ENCODE measurements around the gene NEGR1.

Gene NEGR1

GRCh38 chr1:72064196-72065075, 217.9 kb downstream of the NEGR1 start:
- no peaks in the 10 kb centered on the region for H3K36me3 ChIP-seq (replicated peaks)
- no peak overlapping the region for H3K4me3 ChIP-seq
- H3K4me1 ChIP-seq = peaks cover 29% of the 10 kb centered on the region
- in situ Hi-C loops (cut with MboI; ENCODE audit: low sequenced_read_pairs) = no loop called here
- peak; percentile 10 to 52 for DNase-seq (ENCODE audit: low spot score in 2 of 2)
- H3K9me3 ChIP-seq = no peaks in the 10 kb centered on the region
- H3K27me3 ChIP-seq (ENCODE audit: low read depth) = no peaks in the 10 kb centered on the region

DNA sequence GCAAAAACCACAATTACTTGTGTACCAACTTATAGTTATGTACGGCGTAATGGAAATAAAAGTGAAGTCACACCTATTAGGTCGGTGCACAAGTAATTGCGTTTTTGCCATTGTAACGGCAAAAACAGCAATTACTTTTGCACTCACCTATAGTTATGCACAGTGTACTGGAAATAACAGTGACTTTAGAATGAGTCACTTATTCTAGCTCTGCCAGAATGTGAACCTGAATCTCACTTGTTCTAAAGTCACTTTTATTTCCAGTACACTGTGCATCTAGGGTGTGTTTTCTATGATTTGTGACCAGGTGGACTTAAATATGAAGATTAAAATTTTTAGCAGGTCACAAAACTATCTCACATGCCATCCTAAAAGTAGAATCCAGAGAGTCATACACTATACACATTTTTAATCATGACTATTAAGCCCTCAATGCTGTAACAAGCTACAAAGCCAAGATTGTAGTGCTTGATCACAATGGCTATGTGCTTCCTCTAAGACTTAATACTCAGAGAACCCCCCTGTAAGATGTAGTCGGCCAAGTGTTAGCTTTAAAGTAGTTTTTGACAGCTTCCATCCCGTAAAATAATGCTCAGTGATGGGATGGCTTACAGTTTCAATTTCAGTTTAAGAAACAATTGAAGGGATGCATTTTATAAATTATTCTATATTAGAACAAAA, 218.8 kb downstream of the NEGR1 start:
- no peak for DNase-seq (ENCODE audit: low spot score in 2 of 2)
- H3K4me3 ChIP-seq = no peak overlapping the region
- H3K9me3 ChIP-seq = no peaks in the 10 kb centered on the region
- no peaks in the 10 kb centered on the region for H3K36me3 ChIP-seq (replicated peaks)
- no peaks in the 10 kb centered on the region for H3K27me3 ChIP-seq (ENCODE audit: low read depth)
- in situ Hi-C loops (cut with MboI; ENCODE audit: low sequenced_read_pairs) = no loop called here
- H3K4me1 ChIP-seq = peaks cover 31% of the 10 kb centered on the region

DNA sequence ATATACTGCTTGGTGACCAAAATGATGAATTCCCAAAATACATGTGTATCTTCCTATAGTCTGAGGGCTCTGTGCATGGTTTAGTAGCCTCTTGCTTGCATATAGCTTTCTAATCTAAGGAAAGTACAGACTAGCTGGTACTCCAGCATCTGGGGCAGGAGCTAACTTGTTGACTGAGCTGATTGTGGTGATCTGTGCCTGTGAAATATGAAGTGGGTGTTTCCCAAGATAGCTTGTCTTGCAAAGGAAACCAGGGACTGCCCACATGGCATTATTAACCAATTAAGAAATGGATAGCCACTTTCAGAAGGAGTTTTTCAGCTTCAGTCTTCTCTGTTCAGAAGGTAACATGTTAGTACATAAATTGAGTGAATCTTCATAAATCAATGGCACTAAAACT, 219.8 kb downstream of the NEGR1 start:
- H3K4me3 ChIP-seq = no peak overlapping the region
- peaks cover 31% of the 10 kb centered on the region for H3K4me1 ChIP-seq
- H3K27me3 ChIP-seq (ENCODE audit: low read depth) = no peaks in the 10 kb centered on the region
- H3K36me3 ChIP-seq (replicated peaks) = no peaks in the 10 kb centered on the region
- in situ Hi-C loops (cut with MboI; ENCODE audit: low sequenced_read_pairs) = no loop called here
- DNase-seq (ENCODE audit: low spot score in 2 of 2) = no peak
- H3K9me3 ChIP-seq = no peaks in the 10 kb centered on the region

- peak in 1 of 2 experiments; percentile 73 for DNase-seq (ENCODE audit: low spot score in 2 of 2)
- Histone ChIP-seq H3K9me3 (no peaks in the 10 kb centered on the region), H3K27me3 (ENCODE audit: low read depth) (no peaks in the 10 kb centered on the region), H3K36me3 (replicated peaks) (no peaks in the 10 kb centered on the region), H3K4me3 (no peak overlapping the region), H3K4me1 (peaks cover 31% of the 10 kb centered on the region)
- in situ Hi-C loops (cut with MboI; ENCODE audit: low sequenced_read_pairs) = no loop called here
Measured at GRCh38 chr1:72060466-72061245, 221.7 kb downstream of the NEGR1 start.

- Histone ChIP-seq H3K9me3 (no peaks in the 10 kb centered on the region), H3K36me3 (replicated peaks) (no peaks in the 10 kb centered on the region), H3K4me1 (peaks cover 19% of the 10 kb centered on the region), H3K27me3 (ENCODE audit: low read depth) (no peaks in the 10 kb centered on the region), H3K4me3 (no peak overlapping the region)
- in situ Hi-C loops (cut with MboI; ENCODE audit: low sequenced_read_pairs) = no loop called here
- DNase-seq (ENCODE audit: low spot score in 2 of 2) = no peak
Measured at GRCh38 chr1:72056516-72056915, 225.8 kb downstream of the NEGR1 start.

DNA sequence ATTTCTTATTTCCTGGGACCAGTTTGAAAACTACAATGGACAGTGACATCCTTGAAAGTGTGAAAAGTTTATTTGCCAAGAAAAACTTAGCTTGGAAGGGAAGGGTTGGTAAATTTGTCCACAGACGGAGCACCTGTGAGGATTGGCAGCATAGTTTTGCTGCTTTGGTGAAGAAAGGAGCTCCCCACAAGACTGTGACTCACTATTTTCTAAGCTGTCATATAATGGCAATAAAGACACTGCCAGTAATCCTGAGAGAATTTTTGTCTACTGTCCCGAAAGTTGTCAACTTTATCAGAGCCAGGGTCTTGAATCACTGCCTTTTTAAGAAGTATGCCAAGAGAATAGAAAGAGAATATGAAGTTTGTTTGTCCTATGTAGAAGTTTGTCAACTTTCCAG, 230.8 kb downstream of the NEGR1 start:
- no peak for DNase-seq (ENCODE audit: low spot score in 2 of 2)
- in situ Hi-C loops (cut with MboI; ENCODE audit: low sequenced_read_pairs) = no loop called here
- H3K27me3 ChIP-seq (ENCODE audit: low read depth) = no peaks in the 10 kb centered on the region

GRCh38 chr1:72050551-72050950, 231.8 kb downstream of the NEGR1 start:
- Histone ChIP-seq H3K4me1 (no peaks in the 10 kb centered on the region; the same call in 1 of the 2 replicates), H3K9me3 (no peaks in the 10 kb centered on the region), H3K27me3 (ENCODE audit: low read depth) (no peaks in the 10 kb centered on the region), H3K4me3 (no peak overlapping the region), H3K36me3 (replicated peaks) (no peaks in the 10 kb centered on the region)
- no peak for DNase-seq (ENCODE audit: low spot score in 2 of 2)
- in situ Hi-C loops (cut with MboI; ENCODE audit: low sequenced_read_pairs) = no loop called here

More for the DNA sequence above, 230.8 kb downstream of the NEGR1 start:
- no peaks in the 10 kb centered on the region for H3K9me3 ChIP-seq
- H3K4me3 ChIP-seq = no peak overlapping the region
- H3K36me3 ChIP-seq (replicated peaks) = no peaks in the 10 kb centered on the region
- no peaks in the 10 kb centered on the region; the same call in 1 of the 2 replicates for H3K4me1 ChIP-seq

DNA sequence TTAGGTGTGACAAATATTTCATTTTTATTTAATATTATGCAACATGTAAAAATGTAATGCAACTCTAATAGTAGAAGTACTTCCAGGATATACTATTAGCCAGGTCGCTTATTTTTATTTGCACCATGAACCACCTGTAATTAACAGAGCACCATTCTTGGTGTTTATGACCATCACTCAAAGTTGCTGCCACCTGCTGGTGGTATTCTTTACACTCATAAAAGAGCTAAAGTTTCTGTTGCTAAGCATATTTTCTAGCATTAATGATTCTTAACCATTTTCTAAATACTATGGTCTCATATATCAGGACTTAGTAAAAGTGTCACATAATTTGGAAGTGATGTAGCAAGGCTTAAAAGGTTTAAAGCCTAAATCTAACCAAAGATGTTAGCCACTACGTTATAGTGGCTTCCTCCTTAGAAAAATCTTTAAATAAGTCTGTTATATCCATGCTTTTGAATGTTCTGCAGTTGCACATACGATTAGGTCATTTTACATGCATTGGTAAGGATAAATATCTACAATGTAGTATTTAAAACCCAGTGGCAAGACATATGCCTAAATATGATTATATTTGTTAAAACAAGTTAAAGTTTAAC, 244.5 kb downstream of the NEGR1 start:
- in situ Hi-C loops (cut with MboI; ENCODE audit: low sequenced_read_pairs) = no loop called here
- H3K4me3 ChIP-seq = no peak overlapping the region
- H3K4me1 ChIP-seq = peaks cover 16% of the 10 kb centered on the region
- H3K9me3 ChIP-seq = no peaks in the 10 kb centered on the region
- H3K36me3 ChIP-seq (replicated peaks) = no peaks in the 10 kb centered on the region
- no peaks in the 10 kb centered on the region for H3K27me3 ChIP-seq (ENCODE audit: low read depth)
- DNase-seq (ENCODE audit: low spot score in 2 of 2) = peak; percentile 47 to 72

GRCh38 chr1:72034827-72035226, 247.5 kb downstream of the NEGR1 start:
- Histone ChIP-seq H3K36me3 (replicated peaks) (no peaks in the 10 kb centered on the region), H3K9me3 (no peaks in the 10 kb centered on the region), H3K4me1 (peaks cover 16% of the 10 kb centered on the region), H3K27me3 (ENCODE audit: low read depth) (no peaks in the 10 kb centered on the region), H3K4me3 (no peak overlapping the region)
- in situ Hi-C loops (cut with MboI; ENCODE audit: low sequenced_read_pairs) = no loop called here
- peak in 1 of 2 experiments; percentile 65 for DNase-seq (ENCODE audit: low spot score in 2 of 2)

DNA sequence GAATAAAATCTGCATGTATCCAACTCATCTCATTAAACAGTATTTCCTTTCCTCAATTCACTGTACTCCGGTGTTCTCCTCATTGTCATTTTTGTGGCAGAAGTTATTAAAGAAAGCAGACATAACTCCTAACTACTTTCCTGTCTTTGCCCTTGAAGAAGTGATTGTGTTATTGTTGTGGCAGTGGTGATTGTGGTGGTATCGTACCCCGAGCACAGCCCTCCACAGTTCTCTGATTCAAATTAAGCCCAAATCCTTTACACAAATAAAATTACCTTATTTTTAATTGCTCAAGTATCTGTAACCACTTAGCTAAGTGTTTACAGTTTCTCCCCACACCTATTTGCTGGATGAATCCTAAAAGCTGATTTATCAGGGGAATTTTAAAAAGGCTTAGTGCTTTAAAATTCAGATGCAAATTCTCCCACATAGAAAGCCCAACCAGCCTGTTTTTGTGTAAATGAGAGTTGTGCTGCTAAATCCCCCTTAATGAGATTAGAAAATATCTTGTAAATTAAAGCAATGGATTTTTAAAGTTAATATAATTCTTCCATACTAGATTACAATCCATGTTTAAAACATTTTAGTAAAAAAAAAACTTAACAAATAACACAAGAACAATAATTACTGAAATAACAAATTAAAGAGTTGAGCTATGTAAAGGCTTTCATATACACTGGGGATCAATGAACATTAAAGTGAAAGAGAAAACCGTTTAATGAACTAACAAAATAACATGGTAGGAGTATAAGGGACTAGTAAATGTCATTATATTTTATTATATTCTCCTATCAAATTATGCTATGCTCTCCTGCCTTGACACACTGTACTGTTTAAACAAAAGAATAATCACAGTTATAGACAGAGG, 259.0 kb downstream of the NEGR1 start:
- in situ Hi-C loops (cut with MboI; ENCODE audit: low sequenced_read_pairs) = no loop called here
- Histone ChIP-seq H3K9me3 (no peaks in the 10 kb centered on the region), H3K4me3 (no peak overlapping the region), H3K36me3 (replicated peaks) (no peaks in the 10 kb centered on the region), H3K4me1 (peaks cover 38% of the 10 kb centered on the region), H3K27me3 (ENCODE audit: low read depth) (no peaks in the 10 kb centered on the region)
- DNase-seq (ENCODE audit: low spot score in 2 of 2) = peak; percentile 59 to 99

DNA sequence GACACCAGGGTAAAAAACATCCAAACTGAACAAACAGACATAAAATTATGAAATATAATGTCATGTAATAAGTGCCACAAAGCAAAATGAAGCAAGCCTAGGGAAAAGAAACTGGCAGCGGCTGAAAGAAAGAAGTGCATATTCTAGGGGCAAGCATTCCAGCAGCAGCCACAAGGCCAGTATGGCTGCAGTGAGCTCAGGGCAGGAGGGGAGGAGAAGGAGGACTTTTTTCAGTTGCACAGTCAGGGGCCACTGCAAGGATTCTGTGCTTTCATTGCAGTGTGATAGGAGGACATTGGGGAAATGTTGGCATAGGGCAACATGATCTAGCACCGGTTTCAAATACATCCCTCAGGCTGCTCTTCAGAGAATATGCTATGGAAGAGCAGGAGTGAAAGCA, 263.8 kb downstream of the NEGR1 start:
- H3K36me3 ChIP-seq (replicated peaks) = no peaks in the 10 kb centered on the region
- no peaks in the 10 kb centered on the region for H3K9me3 ChIP-seq
- in situ Hi-C loops (cut with MboI; ENCODE audit: low sequenced_read_pairs) = no loop called here
- H3K4me1 ChIP-seq = peaks cover 31% of the 10 kb centered on the region
- H3K27me3 ChIP-seq (ENCODE audit: low read depth) = no peaks in the 10 kb centered on the region
- DNase-seq (ENCODE audit: low spot score in 2 of 2) = peak; percentile 43 to 55
- H3K4me3 ChIP-seq = no peak overlapping the region

- no peak for DNase-seq (ENCODE audit: low spot score in 2 of 2)
- no peaks in the 10 kb centered on the region for H3K9me3 ChIP-seq
- H3K4me1 ChIP-seq = peaks cover 36% of the 10 kb centered on the region
- no peak overlapping the region for H3K4me3 ChIP-seq
- no peaks in the 10 kb centered on the region for H3K36me3 ChIP-seq (replicated peaks)
- in situ Hi-C loops (cut with MboI; ENCODE audit: low sequenced_read_pairs) = no loop called here
- no peaks in the 10 kb centered on the region for H3K27me3 ChIP-seq (ENCODE audit: low read depth)
Measured at GRCh38 chr1:72015006-72015405, 267.3 kb downstream of the NEGR1 start.

GRCh38 chr1:72013161-72013560, 269.2 kb downstream of the NEGR1 start:
- Histone ChIP-seq H3K4me1 (peaks cover 30% of the 10 kb centered on the region), H3K27me3 (ENCODE audit: low read depth) (no peaks in the 10 kb centered on the region), H3K36me3 (replicated peaks) (no peaks in the 10 kb centered on the region), H3K9me3 (no peaks in the 10 kb centered on the region), H3K4me3 (no peak overlapping the region)
- in situ Hi-C loops (cut with MboI; ENCODE audit: low sequenced_read_pairs) = no loop called here
- DNase-seq (ENCODE audit: low spot score in 2 of 2) = peak in 1 of 2 experiments; percentile 26

Data from HAP-1 (cell line).